SH-SY5Y (cell line): ENCODE results near the gene SURF1.

Experiments used
- GATA2 ChIP-seq: IDR thresholded peaks from 2 replicates; pipeline ENCODE4 v1.6.1; 2011; ENCODE audit warnings: mild to moderate bottlenecking, low read depth, low read length
- GATA3 ChIP-seq: IDR thresholded peaks from 2 replicates; pipeline ENCODE4 v1.6.1; 2011; ENCODE audit warnings: low read depth, mild to moderate bottlenecking, low read length, moderate library complexity

GRCh38 chr9:133359399-133360175 lies 3.3 kb upstream of the SURF1 start:
- TF ChIP-seq GATA2: no peak
- no peak for TF ChIP-seq GATA3
